Adrenal gland (tissue), 5 donors: Measurements from ENCODE around the gene GLI1.

ENCODE experiments used
- POLR2A ChIP-seq, 2 donors: fragments of 450-650 bp; IDR thresholded peaks; one replicate each; pipeline ENCODE4 v1.6.1; 2017; ENCODE audit warnings: antibody characterized with exemption in 2 of 2, mild to moderate bottlenecking in 2 of 2, moderate library complexity in 1 of 2
- TF ChIP-seq, protein P1 (sequence below), 6 experiments: fragments of 450-650 bp in 4 of 6; fragments of 200-600 bp in 2 of 6; sonication (generic) in 1 of 6; IDR thresholded peaks; 1 replicate in 5 of 6; 2 replicates in 1 of 6; pipeline versions ENCODE4 v1.5.1 to v1.8.0; 2016 to 2021; ENCODE audit warnings: antibody characterized with exemption in 6 of 6, mild to moderate bottlenecking in 2 of 6, moderate library complexity in 1 of 6
- donor health status: DM: no; HTN: no; CAD: no.

DNA sequence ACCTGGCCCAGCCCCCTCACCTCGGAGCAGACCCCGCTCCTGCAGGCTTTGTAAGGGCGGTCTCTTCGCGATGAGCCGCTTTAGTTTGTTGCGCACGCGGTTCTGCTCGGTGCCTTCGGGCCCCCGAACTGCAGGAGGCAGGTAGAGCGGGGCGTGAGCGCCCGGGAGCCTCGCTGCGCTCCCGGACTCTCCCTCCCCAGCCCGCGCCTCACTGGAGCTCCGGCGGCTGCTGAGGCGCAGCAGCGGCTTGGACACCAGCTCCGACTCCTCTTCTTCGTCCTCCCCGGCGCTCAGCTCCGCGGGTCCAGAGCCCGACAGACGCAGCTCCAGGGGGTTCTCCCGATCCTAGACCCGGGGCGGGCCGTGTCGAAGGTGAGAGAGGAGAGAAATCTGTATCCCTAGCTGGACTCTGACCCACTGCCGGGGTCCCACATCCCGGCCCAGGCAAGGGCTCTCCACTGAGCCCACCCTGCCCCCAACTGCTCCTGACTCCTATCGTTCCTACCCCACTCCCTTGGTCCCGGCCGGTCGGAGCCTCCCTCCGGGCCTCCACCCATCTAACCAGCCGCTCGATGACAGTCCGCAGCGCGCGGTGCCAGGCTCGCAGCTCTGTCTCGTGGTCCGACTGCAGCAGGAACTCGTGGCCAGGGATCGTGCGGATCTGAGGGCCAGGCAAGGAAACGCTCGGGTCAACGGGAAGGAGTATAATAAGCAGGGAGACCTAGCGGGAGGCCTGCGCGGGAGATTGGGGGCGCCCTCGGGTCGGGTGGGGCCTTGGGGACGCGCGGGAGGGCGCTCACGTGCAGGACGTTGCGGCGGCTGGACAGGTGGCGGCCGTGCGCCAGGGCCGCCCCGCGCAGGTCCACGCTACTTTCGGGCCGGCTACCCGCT, 15.9 kb downstream of the GLI1 start:
- TF ChIP-seq, protein P1, sequence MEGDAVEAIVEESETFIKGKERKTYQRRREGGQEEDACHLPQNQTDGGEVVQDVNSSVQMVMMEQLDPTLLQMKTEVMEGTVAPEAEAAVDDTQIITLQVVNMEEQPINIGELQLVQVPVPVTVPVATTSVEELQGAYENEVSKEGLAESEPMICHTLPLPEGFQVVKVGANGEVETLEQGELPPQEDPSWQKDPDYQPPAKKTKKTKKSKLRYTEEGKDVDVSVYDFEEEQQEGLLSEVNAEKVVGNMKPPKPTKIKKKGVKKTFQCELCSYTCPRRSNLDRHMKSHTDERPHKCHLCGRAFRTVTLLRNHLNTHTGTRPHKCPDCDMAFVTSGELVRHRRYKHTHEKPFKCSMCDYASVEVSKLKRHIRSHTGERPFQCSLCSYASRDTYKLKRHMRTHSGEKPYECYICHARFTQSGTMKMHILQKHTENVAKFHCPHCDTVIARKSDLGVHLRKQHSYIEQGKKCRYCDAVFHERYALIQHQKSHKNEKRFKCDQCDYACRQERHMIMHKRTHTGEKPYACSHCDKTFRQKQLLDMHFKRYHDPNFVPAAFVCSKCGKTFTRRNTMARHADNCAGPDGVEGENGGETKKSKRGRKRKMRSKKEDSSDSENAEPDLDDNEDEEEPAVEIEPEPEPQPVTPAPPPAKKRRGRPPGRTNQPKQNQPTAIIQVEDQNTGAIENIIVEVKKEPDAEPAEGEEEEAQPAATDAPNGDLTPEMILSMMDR (IDR thresholded peaks at IDR 0.05) = no peak
- TF ChIP-seq POLR2A (IDR thresholded peaks at IDR 0.05) = no peak
